ENCODE measurements around the gene UPK3A. TPM values are rescaled to one million over a fixed set of nuclear protein-coding genes. Genes with fewer than 3 reads are reported as not detected.

UPK3A gene
- total and polyA plus RNA-seq, 12 donors: 0.17 TPM; not detected in 11

DNA sequence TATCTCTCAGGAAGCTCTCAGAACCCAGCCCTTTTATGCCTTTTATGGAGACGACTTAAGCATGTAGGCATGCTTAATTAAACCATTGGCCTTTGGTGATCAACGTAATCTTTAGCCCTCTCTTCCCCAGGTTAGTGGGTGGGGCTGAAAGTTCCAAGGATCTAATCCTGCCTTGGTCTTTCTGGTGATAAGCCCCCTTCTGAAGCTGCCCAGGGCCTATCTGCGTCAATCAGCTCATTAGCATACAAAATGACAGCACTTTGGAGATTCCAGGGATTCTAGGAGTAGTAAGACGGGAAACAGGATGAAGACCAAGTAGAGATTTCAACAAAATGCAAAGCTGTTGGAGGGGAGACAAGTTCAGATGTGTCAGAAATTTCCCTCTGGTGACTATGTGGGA is 28.1 kb downstream of the UPK3A start:
- H3K27ac ChIP-seq: no peak overlapping the region
- DNase-seq: no peak
- intact Hi-C loops (cut with DNase I): no loop called here
- H3K9me3 ChIP-seq (replicated peaks in 1 of 3): no peaks in the 10 kb centered on the region
- TF ChIP-seq, protein P1, sequence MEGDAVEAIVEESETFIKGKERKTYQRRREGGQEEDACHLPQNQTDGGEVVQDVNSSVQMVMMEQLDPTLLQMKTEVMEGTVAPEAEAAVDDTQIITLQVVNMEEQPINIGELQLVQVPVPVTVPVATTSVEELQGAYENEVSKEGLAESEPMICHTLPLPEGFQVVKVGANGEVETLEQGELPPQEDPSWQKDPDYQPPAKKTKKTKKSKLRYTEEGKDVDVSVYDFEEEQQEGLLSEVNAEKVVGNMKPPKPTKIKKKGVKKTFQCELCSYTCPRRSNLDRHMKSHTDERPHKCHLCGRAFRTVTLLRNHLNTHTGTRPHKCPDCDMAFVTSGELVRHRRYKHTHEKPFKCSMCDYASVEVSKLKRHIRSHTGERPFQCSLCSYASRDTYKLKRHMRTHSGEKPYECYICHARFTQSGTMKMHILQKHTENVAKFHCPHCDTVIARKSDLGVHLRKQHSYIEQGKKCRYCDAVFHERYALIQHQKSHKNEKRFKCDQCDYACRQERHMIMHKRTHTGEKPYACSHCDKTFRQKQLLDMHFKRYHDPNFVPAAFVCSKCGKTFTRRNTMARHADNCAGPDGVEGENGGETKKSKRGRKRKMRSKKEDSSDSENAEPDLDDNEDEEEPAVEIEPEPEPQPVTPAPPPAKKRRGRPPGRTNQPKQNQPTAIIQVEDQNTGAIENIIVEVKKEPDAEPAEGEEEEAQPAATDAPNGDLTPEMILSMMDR (IDR thresholded peaks at IDR 0.05): no peak
- TF ChIP-seq POLR2A (IDR thresholded peaks at IDR 0.05): no peak
- H3K4me1 ChIP-seq (replicated peaks in 1 of 2): peaks cover 7 to 21% of the 10 kb centered on the region in 2 donors
- H3K27me3 ChIP-seq: no peaks in the 10 kb centered on the region
- whole genome bisulfite sequencing, 4 donors: 78 to 93% (median 83%) methylated on average over 4 of the region's 4 CpGs
- H3K36me3 ChIP-seq (replicated peaks in 1 of 2): no peaks in the 10 kb centered on the region
- no peak overlapping the region for H3K4me3 ChIP-seq

DNA sequence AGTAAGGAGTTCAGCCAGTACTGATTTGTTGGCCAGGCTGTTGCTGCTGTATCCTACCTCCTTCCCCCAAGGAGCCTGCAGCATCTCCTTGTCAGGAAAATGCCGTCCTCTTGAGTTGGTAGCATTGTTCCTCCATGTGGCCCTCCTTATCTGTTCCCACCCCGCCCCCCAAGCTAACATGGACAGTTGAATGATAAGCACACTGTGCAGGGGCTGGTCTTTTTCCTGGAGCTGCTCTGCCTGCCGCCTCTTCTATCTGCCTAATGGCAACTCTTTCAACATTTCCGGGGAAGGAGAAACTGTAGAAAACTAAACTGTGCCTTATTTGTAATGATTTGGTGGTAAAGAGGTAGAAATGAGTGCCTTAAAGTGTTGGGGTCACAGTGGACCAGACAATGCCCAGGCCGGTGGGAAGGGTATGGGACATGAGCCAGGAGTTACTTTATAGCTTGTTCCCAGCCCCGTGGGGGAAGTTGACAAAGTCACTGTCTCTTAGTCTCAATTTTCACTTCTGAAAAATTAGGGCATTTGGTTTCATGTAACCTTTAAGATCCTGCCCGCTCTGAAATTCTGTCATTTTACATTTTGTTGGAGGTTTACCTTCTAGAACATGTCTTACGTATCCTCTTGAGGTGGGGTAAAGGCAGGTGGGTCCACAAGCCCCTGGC is 29.4 kb downstream of the UPK3A start:
- intact Hi-C loops (cut with DNase I): no loop called here
- Histone ChIP-seq H3K27ac (peak overlapping the region in 1 of 5 donors; percentile 21), H3K27me3 (no peaks in the 10 kb centered on the region), H3K4me1 (replicated peaks in 1 of 2) (peaks cover 7 to 30% of the 10 kb centered on the region in 2 donors), H3K4me3 (no peak overlapping the region), H3K9me3 (replicated peaks in 1 of 3) (no peaks in the 10 kb centered on the region), H3K36me3 (replicated peaks in 1 of 2) (no peaks in the 10 kb centered on the region)
- WGBS, 4 donors: 70 to 74% (median 72%) methylated on average over 8 of the region's 8 CpGs
- DNase-seq: no peak
- TF ChIP-seq POLR2A (IDR thresholded peaks at IDR 0.05): no peak
- TF ChIP-seq, protein P1 (IDR thresholded peaks at IDR 0.05): no peak

DNA sequence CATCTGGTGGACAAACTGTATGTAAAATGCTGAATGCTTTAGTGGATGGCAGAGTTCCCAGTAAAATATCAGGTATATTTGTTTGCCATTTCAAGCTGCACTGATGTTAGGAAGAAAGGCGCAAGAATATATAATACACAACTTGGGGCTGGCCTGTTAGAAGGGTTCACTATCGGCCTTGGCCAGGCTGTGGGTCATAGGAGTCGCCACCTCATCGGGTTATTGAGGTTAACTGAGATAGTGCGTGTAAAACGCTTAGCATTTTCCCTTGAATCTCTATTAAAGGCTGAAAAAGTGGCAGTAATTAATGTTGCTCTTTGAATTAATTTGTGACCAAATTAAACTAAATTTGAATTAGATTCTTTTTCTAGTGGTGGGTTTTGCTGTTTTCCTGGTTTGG is 30.0 kb downstream of the UPK3A start:
- intact Hi-C loops (cut with DNase I): no loop called here
- Histone ChIP-seq H3K9me3 (replicated peaks in 1 of 3) (no peaks in the 10 kb centered on the region), H3K27ac (peak overlapping the region in 1 of 5 donors; percentile 21), H3K4me1 (replicated peaks in 1 of 2) (peaks cover 7 to 33% of the 10 kb centered on the region in 2 donors), H3K36me3 (replicated peaks in 1 of 2) (no peaks in the 10 kb centered on the region), H3K27me3 (no peaks in the 10 kb centered on the region), H3K4me3 (no peak overlapping the region)
- TF ChIP-seq, protein P1 (IDR thresholded peaks at IDR 0.05): no peak
- TF ChIP-seq POLR2A (IDR thresholded peaks at IDR 0.05): no peak
- DNase-seq: no peak
- 89 to 95% (median 91%) methylated on average over 6 of the region's 6 CpGs for WGBS, 4 donors

DNA sequence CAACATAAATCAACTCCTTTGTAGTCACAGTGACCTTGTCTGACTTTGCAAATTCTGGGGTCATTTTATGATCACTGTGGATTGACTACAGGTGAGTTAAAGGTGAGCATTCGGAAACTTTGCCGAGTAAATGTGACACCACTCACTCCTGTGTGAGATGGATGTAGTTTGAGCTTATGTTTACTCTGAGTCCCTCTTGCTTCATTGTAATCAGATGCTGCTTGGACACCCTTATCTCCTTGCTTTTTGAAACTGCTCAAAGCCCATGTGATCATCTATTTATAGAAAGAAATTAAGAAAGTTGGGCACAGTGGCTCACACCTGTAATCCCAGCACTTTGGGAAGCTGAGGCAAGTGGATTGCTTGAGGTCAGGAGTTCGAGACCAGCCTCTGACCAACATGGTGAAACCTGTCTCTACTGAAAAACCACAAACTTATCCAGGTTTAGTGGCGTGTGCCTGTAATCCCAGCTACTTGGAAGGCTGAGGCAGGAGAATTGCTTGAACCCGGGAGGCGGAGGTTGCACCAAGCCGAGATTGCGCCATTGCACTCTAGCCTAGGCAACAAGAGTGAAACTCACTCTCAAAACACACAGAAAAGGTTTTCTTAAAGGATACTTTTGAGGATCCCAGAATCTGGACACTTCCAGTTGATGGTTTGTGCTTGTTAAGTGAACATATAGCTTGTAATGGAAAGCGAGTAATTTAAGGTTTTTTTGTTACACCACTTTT is 32.2 kb downstream of the UPK3A start:
- no peaks in the 10 kb centered on the region for H3K27me3 ChIP-seq
- peaks cover 0 to 22% of the 10 kb centered on the region in 2 donors for H3K4me1 ChIP-seq (replicated peaks in 1 of 2)
- H3K27ac ChIP-seq: peak overlapping the region in 3 of 5 donors; percentile 54 to 81 (median 70)
- intact Hi-C loops (cut with DNase I): no loop called here
- no peaks in the 10 kb centered on the region for H3K36me3 ChIP-seq (replicated peaks in 1 of 2)
- H3K4me3 ChIP-seq: no peak overlapping the region
- no peaks in the 10 kb centered on the region for H3K9me3 ChIP-seq (replicated peaks in 1 of 3)
- no peak for DNase-seq
- 83 to 91% (median 88%) methylated on average over 9 of the region's 9 CpGs for WGBS, 4 donors
- no peak for TF ChIP-seq POLR2A (IDR thresholded peaks at IDR 0.05)
- TF ChIP-seq, protein P1 (IDR thresholded peaks at IDR 0.05): no peak

Measured in adrenal gland (tissue), 12 donors.